ENCODE data around the gene STX18.
"Not testable (repeated sequence)": the region's sequence is repeated elsewhere in the genome, so short reads cannot be mapped to it uniquely, and the experiment has no call there.

DNA sequence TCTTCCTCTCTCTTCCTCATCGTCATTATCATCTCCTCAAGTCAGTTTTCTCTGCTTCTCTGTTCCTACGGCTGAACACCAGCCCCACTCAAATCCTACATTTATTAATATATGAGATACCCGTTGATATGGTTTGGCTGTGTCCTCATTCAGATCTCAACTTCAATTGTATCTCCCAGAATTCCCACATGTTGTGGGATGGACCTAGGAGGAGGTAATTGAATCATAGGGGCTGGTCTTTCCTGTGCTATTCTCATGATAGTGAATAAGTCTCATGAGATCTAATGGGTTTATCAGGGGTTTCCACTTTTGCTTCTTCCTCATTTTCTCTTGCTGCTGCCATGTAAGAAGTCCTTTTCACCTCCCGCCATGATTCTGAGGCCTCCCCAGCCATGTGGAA lies 8.3 kb upstream of the STX18 start:
- TF ChIP-seq CTCF, POLR2AphosphoS5 (IDR thresholded peaks at IDR 0.05): not testable (repeated sequence)

All from prostate gland (tissue), 2 donors.